K562 (cell line): ENCODE data around the gene ARL6IP6. TPM values are rescaled to one million over a fixed set of nuclear protein-coding genes. Genes with fewer than 3 reads are reported as not detected.

Experiments
- CREM ChIP-seq: IDR thresholded peaks from 2 replicates; pipeline ENCODE4 v1.6.1; 2014; ENCODE audit warnings: antibody characterized with exemption, low read depth
- EGR1 ChIP-seq: fragments of 450-650 bp; conservative IDR thresholded peaks from 2 replicates; pipeline ENCODE4 v1.6.1; 2017; ENCODE audit warnings: mild to moderate bottlenecking
- EWSR1 ChIP-seq: fragments of 450-650 bp; IDR thresholded peaks from 2 replicates; pipeline ENCODE4 v1.6.1; 2018; ENCODE audit warnings: borderline replicate concordance, mild to moderate bottlenecking, low read depth, moderate library complexity; ENCODE audit not compliant: partially characterized antibody
- HDAC3 ChIP-seq: fragments of 450-650 bp; IDR thresholded peaks from 2 replicates; pipeline ENCODE4 v1.6.1; 2018; ENCODE audit warnings: borderline replicate concordance, mild to moderate bottlenecking, moderate library complexity; ENCODE audit not compliant: partially characterized antibody
- HNRNPH1 ChIP-seq: fragments of 200-400 bp; formaldehyde crosslinking; optimal IDR thresholded peaks from 2 replicates; pipeline ENCODE3; 2017; ENCODE audit warnings: low read depth, mild to moderate bottlenecking, low read length, moderate library complexity
- HOXB6 ChIP-seq: fragments of 250-450 bp; sonication (Bioruptor Pico); IDR thresholded peaks from 2 replicates; pipeline ENCODE4 v1.5.1; 2022; ENCODE audit warnings: mild to moderate bottlenecking, borderline replicate concordance
- IFI16 ChIP-seq: fragments of 250-450 bp; sonication (Bioruptor Pico); IDR thresholded peaks from 2 replicates; pipeline ENCODE4 v2.1.2; 2022; ENCODE audit warnings: mild to moderate bottlenecking, inconsistent platforms
- ILF3 ChIP-seq: fragments of 450-650 bp; IDR thresholded peaks from 2 replicates; pipeline ENCODE4 v1.6.1; 2018; ENCODE audit warnings: antibody characterized with exemption, mild to moderate bottlenecking, moderate library complexity, borderline replicate concordance
- KAT2B ChIP-seq: IDR thresholded peaks from one replicate; pipeline ENCODE4 v1.6.1; 2012; ENCODE audit warnings: low read depth, mild to moderate bottlenecking, control low read depth, inconsistent platforms, low read length, moderate library complexity
- KHSRP ChIP-seq: fragments of 450-650 bp; IDR thresholded peaks from 2 replicates; pipeline ENCODE4 v1.6.1; 2017
- MAZ ChIP-seq, 2 experiments: fragments of 450-650 bp in 1 of 2; sonication (generic) in 1 of 2; formaldehyde crosslinking; IDR thresholded peaks in 1 of 2; conservative IDR thresholded peaks in 1 of 2; 2 replicates each; pipeline versions ENCODE4 v1.4.0 to v1.5.0; 2020; ENCODE audit warnings: mild to moderate bottlenecking in 1 of 2, missing genetic modification reagents in 1 of 2
- PHB ChIP-seq: fragments of 250-450 bp; sonication (Bioruptor Pico); IDR thresholded peaks from 2 replicates; pipeline ENCODE4 v1.5.0; 2021
- RBBP5 ChIP-seq: fragments of 200-600 bp; sonication (generic); IDR thresholded peaks from 2 replicates; pipeline ENCODE4 v1.6.1; 2012; ENCODE audit warnings: borderline replicate concordance, mild to moderate bottlenecking, low read length, control low read depth, inconsistent platforms; ENCODE audit not compliant: insufficient read depth, poor library complexity, severe bottlenecking
- SRSF3 ChIP-seq: fragments of 200-400 bp; formaldehyde crosslinking; IDR thresholded peaks from 2 replicates; pipeline ENCODE4 v1.6.1; 2016; ENCODE audit warnings: mild to moderate bottlenecking, low read length, moderate library complexity; ENCODE audit not compliant: insufficient read depth
- STAT5B ChIP-seq: fragments of 250-450 bp; sonication (Bioruptor Pico); IDR thresholded peaks from 2 replicates; pipeline ENCODE4 v1.8.0; 2021; ENCODE audit warnings: mild to moderate bottlenecking, inconsistent platforms
- TAL1 ChIP-seq: fragments of 450-650 bp; IDR thresholded peaks from 2 replicates; pipeline ENCODE4 v1.6.1; 2016; ENCODE audit warnings: mild to moderate bottlenecking
- ZNF12 ChIP-seq: sonication (generic); formaldehyde crosslinking; IDR thresholded peaks from 2 replicates; pipeline ENCODE4 v1.4.0; 2020; ENCODE audit warnings: mild to moderate bottlenecking, missing genetic modification reagents
- ZNF23 ChIP-seq: fragments of 250-450 bp; sonication (Bioruptor Pico); IDR thresholded peaks from 2 replicates; pipeline ENCODE4 v1.4.0; 2020; ENCODE audit warnings: mild to moderate bottlenecking
- ZNF398 ChIP-seq: fragments of 250-450 bp; sonication (Bioruptor Pico); IDR thresholded peaks from 2 replicates; pipeline ENCODE4 v1.8.0; 2021; ENCODE audit warnings: moderate library complexity, mild to moderate bottlenecking, inconsistent platforms
- ZNF444 ChIP-seq: fragments of 250-450 bp; sonication (Bioruptor Pico); IDR thresholded peaks from 2 replicates; pipeline ENCODE4 v1.4.0; 2020; ENCODE audit warnings: mild to moderate bottlenecking, moderate library complexity
- ZNF778 ChIP-seq: fragments of 450-650 bp; formaldehyde crosslinking; IDR thresholded peaks from 2 replicates; pipeline ENCODE4 v1.4.0; 2020; ENCODE audit warnings: mild to moderate bottlenecking, moderate library complexity
- polyA plus RNA-seq, 8 experiments: library from polyadenylated mRNA; depleted of rRNA in 4 of 8; stranded (reverse) in 5 of 8; unstranded in 3 of 8; fragments of >200 nt; fragmentation: Nextera tagmentation in 2 of 8; fragmentation: Illumina TruSeq in 1 of 8; extraction: Ambion mirVana in 2 of 8; extraction: Trizol in 1 of 8; gene quantifications; 2 replicates each; pipeline versions ENCODE4 v1.2.1 to v1.2.3, GENCODE V29; 2011 to 2014; ENCODE audit warnings: inconsistent platforms in 1 of 8, missing spikeins in 1 of 8
- total RNA-seq, 7 experiments: library from RNA; depleted of rRNA in 6 of 7; stranded (reverse); fragments of >200 nt in 6 of 7; fragmentation: Illumina TruSeq in 2 of 7; extraction: Trizol in 2 of 7; gene quantifications; 2 replicates each; pipeline versions ENCODE4 v1.2.1 to v1.2.3, GENCODE V29; 2011 to 2021; ENCODE audit warnings: low replicate concordance in 1 of 7

ARL6IP6 gene
- total and polyA plus RNA-seq, 9 of the 15 experiments (the other 6 are each of a cell fraction or from before 2014, with no cell fraction given): 19.2 to 98.5 (median 36.2) TPM

- TF ChIP-seq ZNF398 (CRISPR knock-in tag) (no peak), IFI16 (CRISPR knock-in tag) (no peak), ZNF23 (CRISPR knock-in tag) (no peak), HOXB6 (CRISPR knock-in tag) (0 out of 2 replicates have a peak, but pooled peaks have one; percentile 44), HNRNPH1 (no peak), SRSF3 (no peak), MAZ (CRISPR knock-in tag; conservative IDR thresholded peaks at IDR 0.05 in 1 of 2, IDR thresholded peaks at IDR 0.05 in 1 of 2) (peak; percentile 78 to 92; a peak in 3 of 4 replicates), ZNF444 (no peak), HDAC3 (no peak), KHSRP (peak; percentile 21; the same call in 1 of the 2 replicates), STAT5B (CRISPR knock-in tag) (no peak), EGR1 (peak; percentile 98), RBBP5 (peak; percentile 95), ZNF778 (no peak), CREM (peak; percentile 78), TAL1 (peak; percentile 32; the same call in 1 of the 2 replicates), ZNF12 (CRISPR knock-in tag) (peak; percentile 82), ILF3 (no peak; the same call in 1 of the 2 replicates), EWSR1 (no peak), PHB (CRISPR knock-in tag) (no peak), KAT2B (no peak)
These were observed at the start of gene ARL6IP6 (continued) for GRCh38 chr2:152718076-152718908.
